Peyer's patch (tissue), 4 donors: ENCODE measurements around the gene PPARGC1A. TPM values are rescaled to one million over a fixed set of nuclear protein-coding genes. Genes with fewer than 3 reads are reported as not detected.

Experiments
- DNase-seq, 3 donors: peaks; one replicate each; pipeline ENCODE4 v3.0.0-alpha.2; 2017 to 2019
- H3K27ac ChIP-seq, 4 donors: fragments of 200-600 bp; sonication (generic); one replicate each; pipeline ENCODE4 v1.5.1; 2016 to 2019
- H3K27me3 ChIP-seq, 2 donors: fragments of 200-600 bp; sonication (generic); one replicate each; pipeline ENCODE4 v1.5.1; 2019
- H3K36me3 ChIP-seq, 3 donors: fragments of 200-600 bp; sonication (generic); one replicate each; pipeline ENCODE4 v1.5.1; 2016 to 2019
- H3K4me1 ChIP-seq, 4 donors: fragments of 200-600 bp; sonication (generic); one replicate each; pipeline ENCODE4 v1.5.1; 2016 to 2019
- H3K4me3 ChIP-seq, 4 donors: fragments of 200-600 bp; sonication (generic); 1 replicate in 3 of 4; 2 replicates in 1 of 4; pipeline ENCODE4 v1.5.1; 2016 to 2019; ENCODE audit warnings: mild to moderate bottlenecking in 1 of 4
- H3K9me3 ChIP-seq, 4 donors: fragments of 200-600 bp; sonication (generic); one replicate each; pipeline ENCODE4 v1.5.1; 2016 to 2019; ENCODE audit warnings: mild to moderate bottlenecking in 1 of 4
- POLR2A ChIP-seq, 2 donors: fragments of 450-650 bp; IDR thresholded peaks; one replicate each; pipeline ENCODE4 v1.5.1; 2017; ENCODE audit warnings: antibody characterized with exemption in 2 of 2, mild to moderate bottlenecking in 2 of 2, moderate library complexity in 2 of 2
- total RNA-seq, 4 donors: library from RNA; depleted of rRNA; stranded (reverse); fragments of >200 nt; gene quantifications; one replicate each; pipeline ENCODE4 v1.1.0, GENCODE V29; 2016
- TF ChIP-seq, protein P1 (sequence below), 6 experiments: fragments of 450-650 bp in 4 of 6; fragments of 200-600 bp in 2 of 6; sonication (generic) in 1 of 6; IDR thresholded peaks; one replicate each; pipeline ENCODE4 v1.5.1; 2017 to 2019; ENCODE audit warnings: antibody characterized with exemption in 6 of 6, mild to moderate bottlenecking in 3 of 6, moderate library complexity in 1 of 6

The PPARGC1A gene
- total RNA-seq, 4 donors from 2014 or later = 53.6 to 106 (median 66.0) TPM

DNA sequence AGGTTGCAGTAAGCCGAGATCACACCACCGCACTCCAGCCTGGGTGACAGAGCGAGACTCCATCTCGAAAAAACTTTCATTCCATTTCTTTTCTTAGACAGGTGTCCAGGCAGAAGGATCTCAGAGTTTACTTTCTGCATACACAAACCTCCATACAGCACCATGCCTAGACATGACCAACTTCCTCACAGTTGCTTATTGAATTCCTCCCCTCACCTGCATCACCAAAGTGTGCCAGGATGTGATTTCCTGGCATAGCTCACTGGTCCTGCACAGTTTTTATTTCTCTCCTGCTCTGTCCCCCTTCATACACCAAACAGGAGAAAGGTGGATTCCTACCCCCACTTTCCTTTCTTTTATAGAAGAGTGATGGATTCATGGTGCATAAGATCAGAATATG lies 34.7 kb upstream of the PPARGC1A start:
- Histone ChIP-seq H3K4me3 (no peak overlapping the region), H3K36me3 (no peaks in the 10 kb centered on the region), H3K27ac (no peak overlapping the region), H3K27me3 (no peaks in the 10 kb centered on the region), H3K4me1 (no peaks in the 10 kb centered on the region), H3K9me3 (no peaks in the 10 kb centered on the region)
- no peak for DNase-seq
- TF ChIP-seq, protein P1, sequence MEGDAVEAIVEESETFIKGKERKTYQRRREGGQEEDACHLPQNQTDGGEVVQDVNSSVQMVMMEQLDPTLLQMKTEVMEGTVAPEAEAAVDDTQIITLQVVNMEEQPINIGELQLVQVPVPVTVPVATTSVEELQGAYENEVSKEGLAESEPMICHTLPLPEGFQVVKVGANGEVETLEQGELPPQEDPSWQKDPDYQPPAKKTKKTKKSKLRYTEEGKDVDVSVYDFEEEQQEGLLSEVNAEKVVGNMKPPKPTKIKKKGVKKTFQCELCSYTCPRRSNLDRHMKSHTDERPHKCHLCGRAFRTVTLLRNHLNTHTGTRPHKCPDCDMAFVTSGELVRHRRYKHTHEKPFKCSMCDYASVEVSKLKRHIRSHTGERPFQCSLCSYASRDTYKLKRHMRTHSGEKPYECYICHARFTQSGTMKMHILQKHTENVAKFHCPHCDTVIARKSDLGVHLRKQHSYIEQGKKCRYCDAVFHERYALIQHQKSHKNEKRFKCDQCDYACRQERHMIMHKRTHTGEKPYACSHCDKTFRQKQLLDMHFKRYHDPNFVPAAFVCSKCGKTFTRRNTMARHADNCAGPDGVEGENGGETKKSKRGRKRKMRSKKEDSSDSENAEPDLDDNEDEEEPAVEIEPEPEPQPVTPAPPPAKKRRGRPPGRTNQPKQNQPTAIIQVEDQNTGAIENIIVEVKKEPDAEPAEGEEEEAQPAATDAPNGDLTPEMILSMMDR (IDR thresholded peaks at IDR 0.05) = no peak
- TF ChIP-seq POLR2A (IDR thresholded peaks at IDR 0.05) = no peak

DNA sequence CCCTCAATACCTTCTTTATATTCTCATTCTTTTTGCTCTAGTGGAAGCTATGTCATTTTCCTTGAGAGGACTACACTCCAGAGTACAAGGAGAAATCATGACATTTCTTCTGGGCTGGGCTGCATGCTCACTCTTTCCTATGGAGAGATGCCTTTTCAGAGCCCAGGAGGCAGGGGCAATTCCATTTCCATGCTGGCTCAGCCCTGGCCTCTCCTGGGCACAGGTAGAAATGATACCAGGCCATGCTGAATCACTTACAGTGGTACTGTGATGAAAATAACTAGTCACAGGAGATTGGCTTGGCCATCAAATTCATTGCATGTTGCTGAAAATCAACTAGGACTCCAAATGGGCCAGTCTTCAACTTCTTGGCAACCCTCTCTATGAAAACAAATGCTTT lies 34.0 kb upstream of the PPARGC1A start:
- Histone ChIP-seq H3K27me3 (no peaks in the 10 kb centered on the region), H3K27ac (no peak overlapping the region), H3K4me3 (no peak overlapping the region), H3K36me3 (no peaks in the 10 kb centered on the region), H3K9me3 (no peaks in the 10 kb centered on the region), H3K4me1 (no peaks in the 10 kb centered on the region)
- TF ChIP-seq POLR2A (IDR thresholded peaks at IDR 0.05) = no peak
- TF ChIP-seq, protein P1 (IDR thresholded peaks at IDR 0.05) = peak in 2 of 6 experiments; percentile 14 to 35
- no peak for DNase-seq

DNA sequence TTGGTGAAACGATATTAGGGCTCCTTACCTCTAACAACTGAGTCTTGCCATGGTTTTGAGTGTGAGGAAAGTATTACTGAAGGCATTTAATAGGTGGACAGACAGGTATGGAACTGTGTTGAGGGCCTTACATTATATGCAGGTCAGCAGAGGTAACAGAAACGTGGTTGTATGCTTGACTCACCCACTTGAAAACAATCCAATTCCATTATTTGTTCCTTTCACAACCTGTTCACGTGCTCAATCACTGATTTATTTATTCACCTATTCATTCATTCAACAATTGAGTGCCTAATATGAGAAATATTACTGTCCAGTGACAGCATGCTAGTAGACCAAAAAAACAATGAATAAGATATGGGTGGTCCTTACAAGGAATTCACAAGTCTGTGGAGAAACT lies 33.3 kb upstream of the PPARGC1A start:
- TF ChIP-seq, protein P1 (IDR thresholded peaks at IDR 0.05) = no peak
- TF ChIP-seq POLR2A (IDR thresholded peaks at IDR 0.05) = no peak
- Histone ChIP-seq H3K27ac (no peak overlapping the region), H3K36me3 (no peaks in the 10 kb centered on the region), H3K9me3 (no peaks in the 10 kb centered on the region), H3K4me1 (no peaks in the 10 kb centered on the region), H3K4me3 (no peak overlapping the region), H3K27me3 (no peaks in the 10 kb centered on the region)
- no peak for DNase-seq

DNA sequence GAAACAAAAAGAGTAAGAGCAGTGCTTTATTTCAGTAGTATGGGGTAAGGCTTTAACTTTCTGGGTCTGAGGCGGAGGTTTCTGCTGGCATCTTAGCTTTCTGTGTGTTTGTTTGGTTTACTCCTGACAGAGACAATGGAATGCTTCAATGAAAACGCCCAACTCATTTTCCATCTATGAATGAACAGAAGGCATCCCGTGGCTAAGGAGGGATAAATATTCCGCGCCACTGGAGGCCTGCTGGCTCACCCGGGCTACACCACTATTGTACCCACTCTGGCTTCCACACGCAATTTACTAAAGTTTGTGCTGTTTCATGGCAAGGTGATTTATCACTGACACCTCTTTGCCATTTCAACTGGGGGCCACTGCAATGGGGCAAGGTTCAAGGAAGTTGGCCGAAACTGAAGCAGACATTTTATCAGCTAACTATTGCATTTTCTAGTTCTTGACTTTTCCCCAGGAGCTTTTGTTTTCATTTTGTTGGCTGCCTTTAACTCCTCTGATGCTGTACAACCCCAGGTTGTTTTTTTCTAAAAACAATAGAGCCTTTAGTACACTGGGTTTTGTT lies 32.8 kb upstream of the PPARGC1A start:
- DNase-seq = no peak
- no peak for TF ChIP-seq POLR2A (IDR thresholded peaks at IDR 0.05)
- TF ChIP-seq, protein P1 (IDR thresholded peaks at IDR 0.05) = no peak
- Histone ChIP-seq H3K4me3 (no peak overlapping the region), H3K27me3 (no peaks in the 10 kb centered on the region), H3K9me3 (no peaks in the 10 kb centered on the region), H3K4me1 (no peaks in the 10 kb centered on the region), H3K36me3 (no peaks in the 10 kb centered on the region), H3K27ac (no peak overlapping the region)

DNA sequence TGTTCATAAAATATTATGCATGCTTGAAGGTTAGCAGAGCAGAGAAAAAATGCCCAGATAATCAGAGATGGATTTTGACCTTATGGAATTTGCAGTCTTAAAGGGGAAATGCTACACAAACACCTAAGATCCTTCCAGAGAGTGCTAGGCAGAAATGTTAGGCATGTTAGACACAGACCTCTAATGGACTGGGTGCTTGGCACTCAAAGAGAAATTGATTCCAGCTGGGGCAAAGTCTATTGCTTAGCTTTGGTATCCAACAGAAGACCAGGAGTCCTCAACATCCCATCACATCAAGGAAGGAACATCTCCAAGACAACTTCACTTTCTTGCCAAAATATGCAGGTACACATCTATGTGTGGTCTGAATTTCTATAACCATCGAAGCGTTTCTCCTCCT lies 32.2 kb upstream of the PPARGC1A start:
- no peak for DNase-seq
- Histone ChIP-seq H3K4me1 (no peaks in the 10 kb centered on the region), H3K27me3 (no peaks in the 10 kb centered on the region), H3K27ac (no peak overlapping the region), H3K9me3 (no peaks in the 10 kb centered on the region), H3K36me3 (no peaks in the 10 kb centered on the region), H3K4me3 (no peak overlapping the region)
- TF ChIP-seq, protein P1 (IDR thresholded peaks at IDR 0.05) = no peak
- TF ChIP-seq POLR2A (IDR thresholded peaks at IDR 0.05) = no peak

DNA sequence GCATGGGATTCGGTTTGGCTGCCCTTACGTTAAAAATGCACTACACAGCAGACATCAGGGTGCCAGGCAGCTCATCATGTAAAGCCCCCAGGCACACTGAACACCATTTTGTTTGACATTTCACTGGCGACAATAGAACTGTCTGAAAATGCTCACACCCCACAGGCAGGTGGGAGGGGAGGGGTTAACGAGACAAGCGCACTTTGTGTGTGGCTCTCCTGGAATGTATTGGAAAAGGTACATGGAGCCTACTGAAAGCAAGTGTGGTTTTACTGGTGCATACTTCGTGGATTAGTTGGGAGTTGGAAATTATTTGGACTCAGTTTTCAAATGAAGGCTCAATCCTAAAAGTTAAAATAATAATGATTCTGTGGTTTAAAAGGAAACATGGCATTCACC lies 31.6 kb upstream of the PPARGC1A start:
- TF ChIP-seq, protein P1 (IDR thresholded peaks at IDR 0.05) = no peak
- TF ChIP-seq POLR2A (IDR thresholded peaks at IDR 0.05) = no peak
- no peak overlapping the region for H3K4me3 ChIP-seq
- no peaks in the 10 kb centered on the region for H3K36me3 ChIP-seq
- H3K27ac ChIP-seq = peak overlapping the region in 1 of 4 donors; percentile 53
- H3K9me3 ChIP-seq = no peaks in the 10 kb centered on the region
- H3K27me3 ChIP-seq = no peaks in the 10 kb centered on the region
- no peak for DNase-seq
- H3K4me1 ChIP-seq = no peaks in the 10 kb centered on the region
